ENCODE results near the gene CCDC40.

CCDC40 gene

DNA sequence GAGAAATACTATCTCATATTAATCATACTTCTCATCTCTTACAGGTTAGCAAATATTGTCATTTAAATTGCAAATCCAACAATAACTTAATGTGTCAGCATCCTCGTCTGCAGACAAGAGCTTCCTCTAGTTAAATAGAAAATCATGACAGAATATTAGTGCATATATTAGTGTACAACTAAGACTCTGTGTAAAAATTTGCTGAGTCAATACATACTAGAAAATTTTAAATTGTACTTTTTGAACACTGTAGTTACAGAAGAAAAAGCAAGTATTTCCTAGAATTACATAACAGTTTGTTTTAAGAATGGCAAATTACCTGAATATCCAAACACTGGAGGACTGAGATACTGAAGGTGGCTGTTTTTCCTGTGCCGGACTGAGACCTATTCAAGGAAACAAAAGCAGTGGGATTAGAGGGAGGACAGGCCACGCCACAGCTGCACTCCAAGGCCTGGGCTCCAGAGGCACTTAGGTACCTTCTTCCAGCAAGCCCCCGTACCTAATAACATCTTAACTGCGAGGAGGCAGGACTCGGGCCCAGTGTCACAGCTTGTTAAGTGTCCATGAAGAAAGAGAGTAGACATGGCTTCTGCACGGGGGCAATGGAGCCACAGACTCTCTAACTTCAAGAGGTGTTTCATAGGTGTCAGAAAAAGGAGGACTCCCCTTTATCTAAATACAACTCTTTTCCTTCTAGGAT, 105.2 kb downstream of the CCDC40 start:
- H3K27ac ChIP-seq, result no peak overlapping the region
- no peak for TF ChIP-seq CTCF (conservative IDR thresholded peaks at IDR 0.05; ENCODE audit: low read depth, low read length)
- H3K4me1 ChIP-seq (ENCODE audit: low read depth, poor library complexity, severe bottlenecking), result peaks cover 13% of the 10 kb centered on the region
- H3K36me3 ChIP-seq (ENCODE audit: insufficient read depth), result peaks cover 48% of the 10 kb centered on the region; the same call in 1 of the 2 replicates
- peaks cover 13% of the 10 kb centered on the region for H4K20me1 ChIP-seq (ENCODE audit: insufficient read depth)
- peaks cover 51% of the 10 kb centered on the region for H3K79me2 ChIP-seq (ENCODE audit: insufficient read depth, low read depth)
- H2AFZ ChIP-seq (ENCODE audit: low read depth), result no peak overlapping the region
- H3K4me3 ChIP-seq (IDR thresholded peaks at IDR 0.05; ENCODE audit: insufficient read depth, low read depth, low read length), result no peak overlapping the region
- no peaks in the 10 kb centered on the region for H3K27me3 ChIP-seq (ENCODE audit: insufficient read depth, low read depth)
- H3K9ac ChIP-seq, result no peak overlapping the region
- no peak overlapping the region for H3K4me2 ChIP-seq

DNA sequence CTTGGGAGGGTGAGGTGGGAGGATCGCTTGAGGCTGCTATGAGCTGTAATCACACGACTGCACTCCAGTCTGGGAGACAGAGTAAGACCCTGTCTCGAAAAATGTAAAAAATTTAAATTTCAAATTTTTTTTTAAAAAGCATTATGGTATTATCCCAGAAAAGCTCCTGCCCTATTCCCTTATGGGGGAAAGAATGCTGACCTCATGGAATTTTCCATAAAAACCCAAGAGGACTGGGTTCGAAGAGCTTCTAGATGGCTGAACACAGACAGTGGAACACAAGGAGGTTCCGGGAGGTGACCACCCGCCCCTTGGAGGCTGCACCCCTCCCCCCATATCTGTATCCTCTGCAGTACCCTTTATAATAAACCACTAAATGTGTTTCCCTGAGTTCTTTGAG, 106.5 kb downstream of the CCDC40 start:
- H3K36me3 ChIP-seq (ENCODE audit: insufficient read depth), result peaks cover 45% of the 10 kb centered on the region; the same call in 1 of the 2 replicates
- peaks cover 57% of the 10 kb centered on the region for H3K79me2 ChIP-seq (ENCODE audit: insufficient read depth, low read depth)
- H4K20me1 ChIP-seq (ENCODE audit: insufficient read depth), result peaks cover 13% of the 10 kb centered on the region
- no peak overlapping the region for H2AFZ ChIP-seq (ENCODE audit: low read depth)
- no peak overlapping the region for H3K4me2 ChIP-seq
- H3K27ac ChIP-seq, result no peak overlapping the region
- H3K4me3 ChIP-seq (IDR thresholded peaks at IDR 0.05; ENCODE audit: insufficient read depth, low read depth, low read length), result no peak overlapping the region
- no peak for TF ChIP-seq CTCF (conservative IDR thresholded peaks at IDR 0.05; ENCODE audit: low read depth, low read length)
- H3K27me3 ChIP-seq (ENCODE audit: insufficient read depth, low read depth), result no peaks in the 10 kb centered on the region
- no peak overlapping the region for H3K9ac ChIP-seq
- peaks cover 13% of the 10 kb centered on the region for H3K4me1 ChIP-seq (ENCODE audit: low read depth, poor library complexity, severe bottlenecking)

GRCh38 chr17:80145076-80146075, 108.9 kb downstream of the CCDC40 start:
- H3K79me2 ChIP-seq (ENCODE audit: insufficient read depth, low read depth), result peaks cover 66% of the 10 kb centered on the region
- peak overlapping the region; percentile 39 for H3K4me3 ChIP-seq (IDR thresholded peaks at IDR 0.05; ENCODE audit: insufficient read depth, low read depth, low read length)
- H3K4me2 ChIP-seq, result peak overlapping the region; percentile 98
- no peak for TF ChIP-seq CTCF (conservative IDR thresholded peaks at IDR 0.05; ENCODE audit: low read depth, low read length)
- H4K20me1 ChIP-seq (ENCODE audit: insufficient read depth), result peaks cover 13% of the 10 kb centered on the region
- H3K27me3 ChIP-seq (ENCODE audit: insufficient read depth, low read depth), result no peaks in the 10 kb centered on the region
- H3K9ac ChIP-seq, result peak overlapping the region; percentile 80; the same call in 1 of the 2 replicates
- peaks cover 25% of the 10 kb centered on the region; the same call in 1 of the 2 replicates for H3K36me3 ChIP-seq (ENCODE audit: insufficient read depth)
- peaks cover 17% of the 10 kb centered on the region for H3K4me1 ChIP-seq (ENCODE audit: low read depth, poor library complexity, severe bottlenecking)
- H2AFZ ChIP-seq (ENCODE audit: low read depth), result no peak overlapping the region
- peak overlapping the region; percentile 67; the same call in 1 of the 2 replicates for H3K27ac ChIP-seq

DNA sequence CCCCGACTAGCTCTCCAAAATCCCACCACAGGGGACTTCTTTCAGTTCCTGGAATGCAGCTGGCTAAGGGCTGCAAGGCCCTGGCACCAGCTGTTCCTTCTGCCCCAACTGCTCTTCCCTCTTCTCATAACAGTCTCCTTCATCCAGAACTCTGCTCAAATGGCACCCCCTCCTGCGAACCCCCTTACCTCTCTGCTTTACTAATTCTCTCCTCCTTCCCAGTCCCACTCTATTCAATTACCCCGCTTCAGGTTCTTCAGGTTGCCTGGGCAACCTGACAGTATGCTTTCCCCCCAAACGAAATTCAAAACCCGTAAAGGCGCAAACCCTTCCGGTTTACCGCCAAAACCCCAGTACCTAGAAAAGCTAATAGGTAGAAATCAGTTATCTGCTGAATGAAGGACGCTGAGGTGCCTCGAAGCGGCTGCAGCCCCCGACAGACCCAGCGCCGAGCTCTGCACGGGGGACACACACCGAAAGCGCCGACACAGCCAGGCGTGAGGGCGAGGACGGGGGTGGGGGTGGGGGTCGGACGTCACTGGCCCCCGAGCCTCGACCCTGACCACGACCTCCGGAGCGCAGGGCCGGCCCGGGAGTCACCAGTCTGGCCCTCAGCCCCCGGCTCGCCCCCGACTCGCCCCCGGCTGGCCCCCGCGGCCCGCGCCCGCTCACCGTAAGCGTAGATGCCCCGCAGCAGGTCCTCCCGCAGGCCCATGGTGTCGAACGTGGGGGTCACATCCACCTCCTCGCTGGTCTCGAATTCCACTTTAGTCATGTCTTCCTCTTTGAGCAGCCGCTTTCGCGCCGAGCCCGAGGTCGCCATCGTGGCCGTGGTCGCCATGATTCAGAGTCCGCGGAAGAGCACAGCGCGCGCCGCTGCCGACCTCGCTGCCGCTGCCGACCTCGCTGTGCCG, 109.9 kb downstream of the CCDC40 start:
- H3K4me3 ChIP-seq (IDR thresholded peaks at IDR 0.05; ENCODE audit: insufficient read depth, low read depth, low read length), result peak overlapping the region; percentile 39
- no peaks in the 10 kb centered on the region for H3K27me3 ChIP-seq (ENCODE audit: insufficient read depth, low read depth)
- no peak; the same call in 1 of the 2 replicates for TF ChIP-seq CTCF (conservative IDR thresholded peaks at IDR 0.05; ENCODE audit: low read depth, low read length)
- peak overlapping the region; percentile 67; the same call in 1 of the 2 replicates for H3K27ac ChIP-seq
- H2AFZ ChIP-seq (ENCODE audit: low read depth), result peak overlapping the region; percentile 50; the same call in 1 of the 2 replicates
- peaks cover 17% of the 10 kb centered on the region for H3K4me1 ChIP-seq (ENCODE audit: low read depth, poor library complexity, severe bottlenecking)
- H3K36me3 ChIP-seq (ENCODE audit: insufficient read depth), result peaks cover 20% of the 10 kb centered on the region; the same call in 1 of the 2 replicates
- H3K9ac ChIP-seq, result peak overlapping the region; percentile 80
- H3K4me2 ChIP-seq, result peak overlapping the region; percentile 98
- H4K20me1 ChIP-seq (ENCODE audit: insufficient read depth), result peaks cover 13% of the 10 kb centered on the region
- H3K79me2 ChIP-seq (ENCODE audit: insufficient read depth, low read depth), result peaks cover 66% of the 10 kb centered on the region
